HEK293T (cell line): Measurements from ENCODE around the gene SLC22A16.
"Not testable (repeated sequence)": the region's sequence is repeated elsewhere in the genome, so short reads cannot be mapped to it uniquely, and the experiment has no call there.

ENCODE experiments used
- CTCF ChIA-PET: fragments of 350-600 bp; formaldehyde crosslinking; extraction: SDS; loops from one replicate; lab custom pipeline; 2021; ENCODE audit warnings: antibody characterized with exemption, inconsistent platforms; lab: Yijun Ruan, JAX
- POLR2A ChIA-PET: fragments of 350-600 bp; formaldehyde crosslinking; extraction: SDS; loops from one replicate; lab custom pipeline; 2020; ENCODE audit warnings: antibody characterized with exemption, inconsistent platforms; lab: Yijun Ruan, JAX
- DNase-seq: peaks from one replicate; pipeline ENCODE4 v3.0.0; 2012; ENCODE audit warnings: mixed read lengths; ENCODE audit errors: extremely low spot score
- ARNT ChIP-seq: fragments of 450-650 bp; IDR thresholded peaks from 2 replicates; pipeline ENCODE4 v1.6.1; 2017; ENCODE audit warnings: mild to moderate bottlenecking
- BHLHE40 ChIP-seq: fragments of 450-650 bp; IDR thresholded peaks from 2 replicates; pipeline ENCODE4 v1.6.1; 2016; ENCODE audit warnings: mild to moderate bottlenecking, moderate library complexity, borderline replicate concordance
- CTBP1 ChIP-seq: fragments of 450-650 bp; IDR thresholded peaks from 2 replicates; pipeline ENCODE4 v1.6.1; 2016; ENCODE audit warnings: borderline replicate concordance
- ELF4 ChIP-seq: fragments of 450-650 bp; IDR thresholded peaks from 2 replicates; pipeline ENCODE4 v1.6.1; 2017; ENCODE audit warnings: antibody characterized with exemption
- FOXA1 ChIP-seq: fragments of 450-650 bp; IDR thresholded peaks from 2 replicates; pipeline ENCODE4 v1.6.1; 2016; ENCODE audit warnings: mild to moderate bottlenecking
- FOXK2 ChIP-seq: fragments of 450-650 bp; IDR thresholded peaks from 2 replicates; pipeline ENCODE4 v1.6.1; 2016; ENCODE audit warnings: mild to moderate bottlenecking
- FOXM1 ChIP-seq: fragments of 450-650 bp; IDR thresholded peaks from 2 replicates; pipeline ENCODE4 v1.6.1; 2017; ENCODE audit warnings: mild to moderate bottlenecking, borderline replicate concordance
- HDGF ChIP-seq: fragments of 450-650 bp; IDR thresholded peaks from 2 replicates; pipeline ENCODE4 v1.6.1; 2017; ENCODE audit warnings: antibody characterized with exemption, borderline replicate concordance
- L3MBTL2 ChIP-seq: fragments of 450-650 bp; conservative IDR thresholded peaks from 2 replicates; pipeline ENCODE4 v1.6.1; 2016; ENCODE audit warnings: mild to moderate bottlenecking
- LEF1 ChIP-seq: fragments of 450-650 bp; IDR thresholded peaks from 2 replicates; pipeline ENCODE4 v1.6.1; 2017; ENCODE audit warnings: mild to moderate bottlenecking, borderline replicate concordance
- NFRKB ChIP-seq: fragments of 450-650 bp; IDR thresholded peaks from 2 replicates; pipeline ENCODE4 v1.6.1; 2016; ENCODE audit warnings: mild to moderate bottlenecking, moderate library complexity
- PKNOX1 ChIP-seq: fragments of 450-650 bp; IDR thresholded peaks from 2 replicates; pipeline ENCODE4 v1.6.1; 2016
- SP1 ChIP-seq: fragments of 450-650 bp; IDR thresholded peaks from 2 replicates; pipeline ENCODE4 v1.6.1; 2017
- SUZ12 ChIP-seq: fragments of 450-650 bp; IDR thresholded peaks from 2 replicates; pipeline ENCODE4 v1.6.1; 2016; ENCODE audit warnings: mild to moderate bottlenecking
- TARDBP ChIP-seq: fragments of 450-650 bp; IDR thresholded peaks from 2 replicates; pipeline ENCODE4 v1.6.1; 2016
- ZNF384 ChIP-seq: fragments of 450-650 bp; IDR thresholded peaks from 2 replicates; pipeline ENCODE4 v1.6.1; 2016

Gene SLC22A16

DNA sequence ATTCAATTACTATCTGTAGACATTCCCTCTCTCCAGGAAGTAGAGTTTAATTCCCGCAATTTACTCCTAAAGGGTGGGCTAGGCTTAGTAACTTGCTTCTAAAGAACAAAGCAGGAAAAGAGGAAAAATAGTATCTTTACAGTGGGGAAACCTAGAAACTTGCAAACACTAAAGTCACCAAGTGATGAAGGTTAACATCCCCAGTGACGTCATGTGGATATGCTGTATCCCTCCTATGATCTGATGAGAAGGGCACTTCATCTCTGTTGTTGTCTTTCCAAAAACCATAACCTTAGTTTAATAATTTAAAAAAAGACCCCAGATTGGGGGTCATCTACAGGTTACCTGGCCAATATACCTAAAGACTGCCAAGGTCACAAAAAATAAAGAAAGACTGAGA is 17.3 kb downstream of the SLC22A16 start:
- ChIA-PET POLR2A (no interaction called here), CTCF (no interaction called here)
- TF ChIP-seq SUZ12 (no peak), ELF4 (no peak), LEF1 (no peak), CTBP1 (no peak), ZNF384 (no peak)
- no peak for DNase-seq

GRCh38 chr6:110458476-110458875 is 17.9 kb downstream of the SLC22A16 start:
- DNase-seq: no peak
- ChIA-PET POLR2A (no interaction called here), CTCF (no interaction called here)
- TF ChIP-seq LEF1 (no peak), CTBP1 (no peak), BHLHE40 (no peak)

DNA sequence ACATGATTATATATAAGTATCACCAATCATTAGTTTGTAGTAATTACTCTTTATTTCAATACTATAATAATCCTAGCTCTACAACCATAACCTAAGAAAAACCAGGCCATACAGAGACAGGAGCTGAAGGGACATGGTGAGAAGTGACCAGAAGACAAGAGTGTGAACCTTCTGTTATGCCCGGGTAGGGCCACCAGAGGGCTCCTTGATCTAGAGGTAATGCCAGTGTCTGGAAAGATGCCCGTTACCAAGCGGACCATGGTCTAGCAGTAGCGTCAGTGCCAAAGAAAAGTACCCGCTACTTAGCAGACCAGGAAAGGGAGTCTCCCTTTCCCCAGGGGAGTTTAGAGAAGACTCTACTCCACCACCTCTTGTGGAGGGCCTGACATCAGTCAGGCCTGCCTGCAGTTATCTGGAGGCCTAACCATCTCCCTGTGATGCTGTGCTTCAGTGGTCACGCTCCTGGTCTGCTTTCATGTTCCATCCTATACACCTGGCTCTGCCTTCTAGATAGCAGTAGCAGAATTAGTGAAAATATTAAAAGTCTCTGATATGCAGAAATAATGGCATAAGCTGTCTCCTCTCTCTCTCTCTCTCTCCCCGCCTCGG is 18.7 kb downstream of the SLC22A16 start:
- POLR2A ChIA-PET, CTCF ChIA-PET, DNase-seq: not testable (repeated sequence)

- POLR2A ChIA-PET: no interaction called here
- CTCF ChIA-PET: interaction anchor here (0.6 kb wide), 1 partner anchor 203 kb away, joined by 3 read pairs; no protein-coding TSS in a partner anchor
- no peak for TF ChIP-seq TARDBP
- TF ChIP-seq L3MBTL2: no peak
- TF ChIP-seq PKNOX1: no peak
- TF ChIP-seq CTBP1: no peak
- TF ChIP-seq FOXM1: no peak
- no peak for TF ChIP-seq HDGF
- no peak for TF ChIP-seq ELF4
- TF ChIP-seq BHLHE40: no peak
- no peak for TF ChIP-seq FOXA1
- TF ChIP-seq FOXK2: no peak
- TF ChIP-seq SUZ12: no peak
- no peak for TF ChIP-seq NFRKB
- DNase-seq: no peak
Measured at GRCh38 chr6:110456694-110457093, 19.7 kb downstream of the SLC22A16 start.

DNA sequence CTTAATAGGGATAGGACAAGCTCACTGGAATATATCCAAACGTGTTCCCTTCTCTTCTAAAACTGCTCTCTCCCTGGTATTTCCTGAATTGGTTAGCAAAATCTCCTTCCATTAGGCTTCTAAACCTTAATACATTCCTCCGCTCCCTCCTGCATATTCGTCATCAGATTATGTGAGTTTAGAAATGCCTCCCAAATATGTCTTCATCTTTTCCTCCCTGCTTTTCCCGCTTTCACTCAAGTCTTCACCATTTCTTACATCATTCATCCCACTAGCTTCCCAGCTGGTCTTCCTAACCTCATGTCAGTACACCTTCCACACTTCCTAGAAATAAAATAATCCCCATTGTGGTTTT is 26.9 kb downstream of the SLC22A16 start:
- TF ChIP-seq FOXK2 (no peak), PKNOX1 (no peak), LEF1 (no peak), BHLHE40 (no peak), SUZ12 (no peak), NFRKB (no peak), ARNT (no peak), CTBP1 (no peak), TARDBP (no peak), SP1 (no peak), FOXA1 (no peak), HDGF (no peak), ZNF384 (no peak), L3MBTL2 (no peak), ELF4 (no peak)
- no peak for DNase-seq
- ChIA-PET POLR2A (no interaction called here), CTCF (no interaction called here)

DNA sequence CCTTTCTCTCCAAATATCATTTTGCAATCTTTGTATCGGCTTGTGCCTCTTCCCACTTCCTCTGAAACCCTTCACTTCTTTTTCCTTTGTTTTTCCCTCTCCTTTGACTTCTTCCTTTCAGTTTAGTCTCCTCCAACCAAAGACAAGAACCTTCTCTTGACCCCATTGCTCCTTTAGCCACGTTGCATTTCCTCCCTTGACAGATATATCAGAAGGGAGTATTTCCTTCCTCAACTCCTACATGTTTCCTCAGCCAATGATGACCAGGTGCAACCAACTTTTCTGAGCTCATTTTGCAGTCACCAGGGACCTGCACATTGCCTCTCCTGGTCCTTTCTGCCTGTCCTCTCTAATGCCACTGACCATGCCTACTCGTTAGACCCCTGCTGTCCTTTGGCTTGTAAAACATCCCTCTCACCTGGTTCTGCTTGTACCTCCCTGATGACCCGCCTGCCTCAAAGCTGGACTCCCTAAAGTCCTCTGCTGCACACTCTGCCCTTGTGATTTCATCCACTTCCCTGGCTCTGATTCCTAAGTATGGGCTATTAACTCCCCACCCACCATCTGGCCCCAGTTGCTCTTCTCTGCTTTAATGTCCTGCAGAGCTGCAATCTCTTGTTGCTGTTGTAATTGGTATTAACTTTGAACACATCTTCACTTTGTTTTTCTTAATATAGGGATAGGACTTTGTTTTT is 27.4 kb downstream of the SLC22A16 start:
- POLR2A ChIA-PET: no interaction called here
- CTCF ChIA-PET: no interaction called here
- no peak for DNase-seq

GRCh38 chr6:110447761-110448160 is 28.7 kb downstream of the SLC22A16 start:
- ChIA-PET CTCF (no interaction called here), POLR2A (no interaction called here)
- DNase-seq: no peak
- no peak for TF ChIP-seq LEF1

More for the DNA sequence above, 27.4 kb downstream of the SLC22A16 start:
- TF ChIP-seq SUZ12: no peak

- POLR2A ChIA-PET: no interaction called here
- TF ChIP-seq ZNF384 (no peak), ELF4 (no peak), PKNOX1 (no peak), FOXK2 (no peak), FOXM1 (no peak), LEF1 (no peak), ARNT (no peak), SP1 (no peak), TARDBP (no peak), L3MBTL2 (no peak), SUZ12 (no peak), FOXA1 (no peak), HDGF (no peak), NFRKB (no peak), CTBP1 (no peak)
- CTCF ChIA-PET: no interaction called here
- no peak for DNase-seq
Measured at GRCh38 chr6:110446405-110446804, 30.0 kb downstream of the SLC22A16 start.
